Mesodermal cell (in vitro differentiated cells): ENCODE measurements around the gene TMEM11.
A peak's percentile ranks its signal among the peaks of the same experiment; 100 is the strongest.

Experiments
- H3K27ac ChIP-seq: 2 replicates; pipeline ENCODE4 v1.7.0; 2013; ENCODE audit warnings: mild to moderate bottlenecking, low read depth, low read length, moderate library complexity; ENCODE audit not compliant: severe bottlenecking
- H3K36me3 ChIP-seq: 2 replicates; pipeline ENCODE4 v1.7.1; 2013; ENCODE audit warnings: mild to moderate bottlenecking, low read length, moderate library complexity; ENCODE audit not compliant: control insufficient read depth, insufficient read depth
- H3K4me1 ChIP-seq: one replicate; pipeline ENCODE4 v1.7.1; 2013; ENCODE audit warnings: mild to moderate bottlenecking, low read length; ENCODE audit not compliant: insufficient read depth, control insufficient read depth, poor library complexity, severe bottlenecking
- H3K4me3 ChIP-seq: 2 replicates; pipeline ENCODE4 v1.7.0; 2013; ENCODE audit warnings: low read length, control low read depth, mild to moderate bottlenecking; ENCODE audit not compliant: insufficient read depth, poor library complexity, severe bottlenecking; ENCODE audit errors: extremely low read depth
- H3K9me3 ChIP-seq: 2 replicates; pipeline ENCODE4 v1.7.1; 2013; ENCODE audit warnings: mild to moderate bottlenecking, low read length, moderate library complexity; ENCODE audit not compliant: control insufficient read depth
- WGBS, 2 experiments: methylation state at CpG; one replicate each; pipeline ENCODE4 v1.1.5; 2013; ENCODE audit warnings: missing lambda C conversion rate in 2 of 2; ENCODE audit not compliant: insufficient coverage in 2 of 2; 5-methylcytosine and 5-hydroxymethylcytosine counted together

The TMEM11 gene

GRCh38 chr17:21209511-21210175 is 4.3 kb downstream of the TMEM11 start:
- Histone ChIP-seq H3K4me3 (no peak overlapping the region), H3K4me1 (peaks cover 12% of the 10 kb centered on the region), H3K9me3 (no peaks in the 10 kb centered on the region), H3K36me3 (peaks cover 35% of the 10 kb centered on the region), H3K27ac (no peak overlapping the region)
- 93 to 94% methylated on average over 13 to 17 of the region's 17 CpGs for WGBS, 2 experiments

DNA sequence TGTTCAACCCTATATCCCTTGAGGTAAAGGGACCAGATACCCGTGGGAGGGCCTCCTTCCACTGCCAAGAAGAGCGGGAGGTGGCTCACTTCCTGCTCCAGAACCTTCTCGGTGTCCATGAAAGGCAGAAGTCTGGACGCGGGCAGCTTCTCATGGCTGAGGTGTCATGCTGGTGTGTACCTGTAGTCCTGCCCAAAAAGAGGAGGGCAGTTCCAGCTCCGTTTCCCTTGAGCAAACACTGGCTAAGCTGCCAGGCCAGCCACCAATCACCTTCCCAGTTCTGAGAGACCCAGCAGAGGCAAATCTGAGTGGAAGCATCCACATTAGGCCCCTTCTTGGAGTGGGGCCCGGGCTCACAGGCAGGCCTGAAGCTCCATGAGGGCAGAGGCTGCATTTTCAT is 5.6 kb downstream of the TMEM11 start:
- no peak overlapping the region for H3K4me3 ChIP-seq
- H3K27ac ChIP-seq: no peak overlapping the region
- peaks cover 40% of the 10 kb centered on the region for H3K36me3 ChIP-seq
- no peaks in the 10 kb centered on the region for H3K9me3 ChIP-seq
- 94 to 95% methylated on average over 7 of the region's 7 CpGs for WGBS, 2 experiments
- H3K4me1 ChIP-seq: peaks cover 12% of the 10 kb centered on the region

- 79 to 96% methylated on average over 3 to 4 of the region's 9 CpGs for WGBS, 2 experiments
- Histone ChIP-seq H3K9me3 (no peaks in the 10 kb centered on the region), H3K4me1 (peaks cover 9% of the 10 kb centered on the region), H3K27ac (no peak overlapping the region), H3K4me3 (no peak overlapping the region), H3K36me3 (peaks cover 54% of the 10 kb centered on the region)
Observed at GRCh38 chr17:21204935-21205334, 9.0 kb downstream of the TMEM11 start.

- peaks cover 14% of the 10 kb centered on the region for H3K4me1 ChIP-seq
- H3K27ac ChIP-seq: no peak overlapping the region
Observed at GRCh38 chr17:21202512-21202911, 11.4 kb downstream of the TMEM11 start.

GRCh38 chr17:21201874-21202273 is 12.1 kb downstream of the TMEM11 start:
- Histone ChIP-seq H3K9me3 (no peaks in the 10 kb centered on the region), H3K4me1 (peaks cover 14% of the 10 kb centered on the region)
- 91 to 98% methylated on average over 10 to 11 of the region's 11 CpGs for WGBS, 2 experiments

More at GRCh38 chr17:21202512-21202911, 11.4 kb downstream of the TMEM11 start:
- peaks cover 48% of the 10 kb centered on the region for H3K36me3 ChIP-seq
- no peak overlapping the region for H3K4me3 ChIP-seq
- H3K9me3 ChIP-seq: no peaks in the 10 kb centered on the region
- WGBS, 2 experiments: 90 to 99% methylated on average over 9 to 10 of the region's 12 CpGs

GRCh38 chr17:21201298-21201595 is 12.7 kb downstream of the TMEM11 start:
- H3K27ac ChIP-seq: no peak overlapping the region
- 97 to 98% methylated on average over 4 to 5 of the region's 5 CpGs for WGBS, 2 experiments
- peaks cover 14% of the 10 kb centered on the region for H3K4me1 ChIP-seq
- no peak overlapping the region for H3K4me3 ChIP-seq
- peaks cover 61% of the 10 kb centered on the region for H3K36me3 ChIP-seq
- H3K9me3 ChIP-seq: no peaks in the 10 kb centered on the region

More at GRCh38 chr17:21201874-21202273, 12.1 kb downstream of the TMEM11 start:
- no peak overlapping the region for H3K27ac ChIP-seq
- peaks cover 54% of the 10 kb centered on the region for H3K36me3 ChIP-seq
- H3K4me3 ChIP-seq: no peak overlapping the region

DNA sequence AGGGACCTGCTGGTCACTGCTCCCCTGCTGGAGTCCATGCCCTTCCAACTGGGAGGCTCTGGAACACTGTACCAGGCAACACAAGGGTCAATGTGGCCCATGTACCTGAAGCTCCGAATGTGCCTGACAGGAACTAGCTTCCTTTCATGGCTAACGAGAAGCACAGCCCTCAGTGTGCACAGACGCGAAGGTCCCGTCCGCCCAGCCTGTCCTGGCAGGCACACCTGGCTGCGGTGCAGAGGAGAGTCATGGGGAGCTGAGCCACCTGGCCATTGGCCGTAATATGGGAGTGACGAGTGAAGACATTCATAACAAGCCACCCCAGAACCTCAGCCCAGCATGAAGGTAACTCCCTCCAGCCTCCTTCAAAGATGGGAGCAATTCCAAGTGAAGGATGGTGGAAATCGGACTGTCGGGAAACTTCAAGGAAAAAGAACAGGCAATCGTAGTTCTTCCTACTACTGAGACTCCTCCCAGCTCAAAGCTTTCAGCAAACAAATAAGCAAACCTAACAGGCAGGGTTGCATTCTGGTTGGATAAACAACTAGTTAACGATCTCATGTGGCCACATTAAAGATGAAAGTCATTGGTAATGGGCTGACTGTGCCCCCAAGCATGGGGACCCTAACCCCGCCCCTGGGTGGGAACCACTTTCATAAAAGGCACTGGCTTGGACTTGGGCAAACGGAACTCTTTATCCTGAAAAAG is 13.2 kb downstream of the TMEM11 start:
- peaks cover 66% of the 10 kb centered on the region for H3K36me3 ChIP-seq
- peaks cover 14% of the 10 kb centered on the region for H3K4me1 ChIP-seq
- H3K27ac ChIP-seq: no peak overlapping the region
- 94 to 96% methylated on average over 12 to 15 of the region's 15 CpGs for WGBS, 2 experiments
- no peak overlapping the region for H3K4me3 ChIP-seq
- H3K9me3 ChIP-seq: no peaks in the 10 kb centered on the region

DNA sequence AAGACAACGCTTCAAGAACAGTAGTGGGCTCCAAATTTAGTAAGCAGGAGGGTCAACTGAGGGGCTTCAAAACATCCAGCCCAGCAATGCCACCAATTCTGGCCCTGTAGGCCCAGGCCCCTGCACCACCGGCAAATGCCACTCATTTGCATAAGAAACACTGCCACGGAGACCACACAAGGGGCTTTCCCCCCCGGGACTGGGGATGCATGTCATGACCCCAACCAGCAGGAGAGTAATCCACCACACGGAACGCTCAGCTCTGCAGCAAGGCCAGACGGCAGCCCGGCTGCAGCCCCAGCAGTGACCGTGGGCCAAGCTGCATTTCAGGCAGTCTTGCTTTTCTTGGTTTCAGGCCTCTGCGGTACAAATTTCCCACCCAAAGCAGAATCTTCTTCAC is 14.1 kb downstream of the TMEM11 start:
- 46 to 52% methylated on average over 8 to 9 of the region's 10 CpGs for WGBS, 2 experiments
- Histone ChIP-seq H3K36me3 (peaks cover 72% of the 10 kb centered on the region), H3K4me1 (peaks cover 14% of the 10 kb centered on the region), H3K27ac (peak overlapping the region; percentile 30), H3K4me3 (no peak overlapping the region), H3K9me3 (no peaks in the 10 kb centered on the region)

GRCh38 chr17:21199311-21199710 is 14.7 kb downstream of the TMEM11 start:
- Histone ChIP-seq H3K9me3 (no peaks in the 10 kb centered on the region), H3K27ac (peak overlapping the region; percentile 30), H3K4me1 (peaks cover 14% of the 10 kb centered on the region), H3K4me3 (no peak overlapping the region), H3K36me3 (peaks cover 75% of the 10 kb centered on the region)
- 57 to 65% methylated on average over 6 to 9 of the region's 9 CpGs for WGBS, 2 experiments

DNA sequence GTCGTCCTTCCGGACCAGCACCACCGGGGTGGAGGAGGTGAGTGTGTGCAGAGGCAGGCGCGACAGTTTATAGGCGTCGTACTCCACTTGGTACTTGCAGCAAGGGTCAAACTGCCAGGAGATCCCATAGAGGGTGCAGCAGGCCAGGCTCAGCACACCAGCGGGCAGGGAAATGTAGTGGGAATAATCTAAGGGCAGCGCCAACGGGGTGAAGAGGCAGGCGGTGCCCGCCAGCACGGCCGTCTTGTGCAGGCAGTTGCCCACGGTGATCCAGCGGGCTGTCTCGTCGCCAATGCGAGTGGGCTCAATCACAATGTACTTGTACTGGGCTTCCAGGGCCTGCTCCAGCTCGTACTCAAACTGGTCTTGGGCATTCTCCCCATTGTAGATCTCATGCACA is 15.6 kb downstream of the TMEM11 start:
- Histone ChIP-seq H3K27ac (no peak overlapping the region), H3K4me1 (peaks cover 14% of the 10 kb centered on the region), H3K36me3 (peaks cover 80% of the 10 kb centered on the region), H3K9me3 (no peaks in the 10 kb centered on the region), H3K4me3 (no peak overlapping the region)
- 97% methylated on average over 17 to 19 of the region's 20 CpGs for WGBS, 2 experiments

DNA sequence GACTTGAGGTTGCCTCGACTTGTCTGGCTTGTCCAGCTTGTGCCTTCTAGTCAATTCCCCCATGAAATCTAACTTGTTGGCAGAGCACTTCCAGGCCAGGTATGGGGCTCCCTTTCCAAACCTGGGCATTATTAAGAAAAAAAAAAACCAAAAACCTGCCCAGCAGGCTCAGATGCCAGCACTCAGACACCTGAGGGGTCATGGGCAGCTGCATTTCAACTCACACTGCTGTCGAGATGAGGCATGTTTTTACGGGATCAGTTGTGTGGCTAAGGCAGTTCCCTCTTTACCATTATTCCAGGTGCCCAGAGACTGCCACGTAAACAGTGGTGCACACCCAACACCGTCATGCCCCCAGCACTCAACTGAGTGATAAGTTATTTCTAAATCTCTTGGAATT is 17.8 kb downstream of the TMEM11 start:
- peaks cover 79% of the 10 kb centered on the region for H3K36me3 ChIP-seq
- H3K4me1 ChIP-seq: peaks cover 14% of the 10 kb centered on the region
- 91 to 97% methylated on average over 3 of the region's 5 CpGs for WGBS, 2 experiments

More for the DNA sequence above, 17.8 kb downstream of the TMEM11 start:
- H3K4me3 ChIP-seq: no peak overlapping the region
- H3K27ac ChIP-seq: no peak overlapping the region
- no peaks in the 10 kb centered on the region for H3K9me3 ChIP-seq
